Measurements from ENCODE around the gene KCTD5.

The KCTD5 gene

DNA sequence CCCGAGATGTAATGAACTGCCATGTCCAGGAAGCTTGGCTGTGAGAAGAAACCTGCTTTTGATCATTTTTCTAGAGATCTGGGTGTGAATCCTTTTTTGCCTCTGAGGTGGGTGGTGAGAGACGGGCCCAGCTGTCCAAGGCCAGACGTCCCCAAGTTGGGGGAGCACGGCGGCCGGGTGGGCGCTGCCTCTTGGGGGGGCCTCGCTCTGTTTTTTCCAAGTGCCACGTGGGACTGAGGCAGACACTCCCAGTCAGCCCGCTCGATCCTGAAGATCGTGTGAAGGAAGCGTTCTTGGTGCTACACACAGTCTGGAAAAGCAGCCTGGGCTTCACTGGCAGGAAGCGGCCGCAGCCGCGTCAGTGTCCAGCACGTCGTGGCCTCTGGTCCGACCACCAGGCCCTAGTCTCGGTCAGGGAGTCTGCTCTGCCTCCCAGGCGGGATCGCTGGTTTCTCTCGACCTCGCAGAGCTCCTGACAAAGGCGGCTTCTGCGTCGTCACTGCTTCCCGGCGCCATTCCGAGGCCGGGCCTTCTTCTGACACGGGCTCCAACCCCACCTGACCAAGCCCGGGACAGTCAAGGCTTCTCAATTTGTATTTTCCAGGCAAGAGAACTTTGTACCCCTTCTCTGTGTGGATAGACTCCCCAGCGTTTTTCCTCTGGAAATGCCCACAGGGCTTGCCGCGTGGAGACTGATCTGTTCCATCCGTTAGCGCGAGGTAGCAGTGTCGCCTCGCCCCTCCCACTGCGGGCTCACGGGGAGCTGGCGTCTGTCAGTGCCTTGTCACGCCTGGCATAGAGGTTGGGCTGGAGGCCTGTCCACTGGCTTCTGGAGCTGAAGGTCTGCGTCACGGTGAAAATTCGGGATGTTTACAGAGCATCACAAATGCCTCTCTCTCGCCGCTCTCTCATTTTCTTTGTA lies 25.3 kb downstream of the KCTD5 start:
- DNase-seq (ENCODE audit: insufficient read length, low spot score): no peak
- no peak for FAIRE-seq
- no peak for TF ChIP-seq POLR2A (IDR thresholded peaks at IDR 0.05; ENCODE audit: low read depth, low read length)

DNA sequence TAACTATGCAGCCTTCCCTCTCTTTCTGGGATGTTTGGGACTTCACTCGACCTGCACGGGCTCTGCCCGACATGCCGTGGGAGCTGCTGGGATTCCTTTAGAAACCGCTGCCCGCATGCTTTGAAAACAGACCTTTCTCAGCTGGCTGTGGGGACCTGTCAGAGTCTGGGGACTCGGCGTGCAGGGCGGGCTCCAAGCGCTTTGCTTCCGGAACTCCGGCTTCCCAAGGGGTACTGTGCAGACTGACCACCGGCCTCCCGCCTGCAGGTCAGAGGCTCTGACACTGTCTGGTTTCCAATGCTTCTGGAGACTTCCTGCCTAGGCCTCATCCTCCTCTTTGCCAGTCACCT lies 25.9 kb downstream of the KCTD5 start:
- no peak for FAIRE-seq
- no peak for DNase-seq (ENCODE audit: insufficient read length, low spot score)
- TF ChIP-seq POLR2A (IDR thresholded peaks at IDR 0.05; ENCODE audit: low read depth, low read length): no peak

DNA sequence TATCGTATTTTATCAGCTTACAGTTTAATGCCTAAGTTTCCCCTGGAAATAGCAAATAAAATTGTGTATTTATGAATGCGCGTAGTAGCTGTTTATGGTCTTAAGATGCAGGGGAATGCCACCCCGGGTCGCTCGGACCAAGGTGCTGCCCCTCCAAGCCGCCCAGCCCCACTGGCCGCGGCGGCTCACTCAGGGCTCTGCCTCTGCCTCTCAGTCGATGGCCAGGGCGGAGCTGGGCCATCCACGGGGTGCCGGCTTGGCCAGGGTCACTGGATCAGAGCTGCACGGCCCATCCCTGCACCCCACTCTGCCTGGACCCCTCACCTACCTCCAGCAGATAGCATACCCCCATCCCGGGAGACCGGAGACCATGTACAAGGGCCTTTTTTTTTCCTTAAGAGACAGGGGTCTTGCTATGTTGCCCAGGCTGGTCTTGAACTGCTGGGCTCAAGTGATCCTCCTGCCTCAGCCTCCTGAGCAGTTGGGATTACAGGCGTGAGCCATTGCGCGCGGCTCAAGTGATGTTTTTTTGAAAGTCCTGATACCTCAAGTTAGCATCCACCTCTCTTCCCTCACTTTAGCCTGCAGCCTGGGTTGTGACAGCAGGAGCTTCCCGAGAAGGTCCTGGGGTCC lies 26.7 kb downstream of the KCTD5 start:
- DNase-seq (ENCODE audit: insufficient read length, low spot score) (no peak), FAIRE-seq (no peak)
- no peak for TF ChIP-seq POLR2A (IDR thresholded peaks at IDR 0.05; ENCODE audit: low read depth, low read length)

- DNase-seq (ENCODE audit: insufficient read length, low spot score) (no peak), FAIRE-seq (no peak)
- TF ChIP-seq POLR2A (IDR thresholded peaks at IDR 0.05; ENCODE audit: low read depth, low read length): no peak
Observed at GRCh38 chr16:2709588-2709984, 27.3 kb downstream of the KCTD5 start.

- FAIRE-seq (no peak), DNase-seq (ENCODE audit: insufficient read length, low spot score) (no peak)
- TF ChIP-seq POLR2A (IDR thresholded peaks at IDR 0.05; ENCODE audit: low read depth, low read length): no peak
Observed at GRCh38 chr16:2710021-2710710, 27.8 kb downstream of the KCTD5 start.

DNA sequence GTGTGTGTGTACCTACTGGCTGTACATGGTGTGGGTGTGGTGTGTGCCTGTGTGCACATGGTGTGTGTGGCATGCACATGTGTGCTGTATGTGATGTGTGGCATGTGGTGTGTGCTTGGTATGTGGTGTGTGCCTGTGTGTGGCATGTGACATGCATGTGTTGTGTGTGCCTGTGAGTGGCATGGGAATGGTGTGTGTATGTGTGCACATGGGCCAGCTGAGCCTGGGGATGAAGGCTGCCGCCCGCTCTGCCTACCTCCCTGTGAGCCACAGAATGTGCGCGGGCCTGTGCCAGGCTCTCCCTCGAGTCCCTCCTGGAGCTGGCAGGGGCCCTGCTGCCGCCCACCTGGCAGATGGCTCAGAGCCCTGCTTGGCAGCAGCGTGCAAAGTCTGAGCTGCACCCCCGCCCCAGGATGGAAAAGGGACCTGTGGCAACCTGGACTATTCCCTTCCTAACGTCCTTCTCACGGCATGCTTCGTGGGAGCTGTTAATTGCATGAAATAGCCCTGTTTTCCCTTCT lies 28.4 kb downstream of the KCTD5 start:
- no peak for DNase-seq (ENCODE audit: insufficient read length, low spot score)
- no peak for FAIRE-seq
- no peak for TF ChIP-seq POLR2A (IDR thresholded peaks at IDR 0.05; ENCODE audit: low read depth, low read length)

DNA sequence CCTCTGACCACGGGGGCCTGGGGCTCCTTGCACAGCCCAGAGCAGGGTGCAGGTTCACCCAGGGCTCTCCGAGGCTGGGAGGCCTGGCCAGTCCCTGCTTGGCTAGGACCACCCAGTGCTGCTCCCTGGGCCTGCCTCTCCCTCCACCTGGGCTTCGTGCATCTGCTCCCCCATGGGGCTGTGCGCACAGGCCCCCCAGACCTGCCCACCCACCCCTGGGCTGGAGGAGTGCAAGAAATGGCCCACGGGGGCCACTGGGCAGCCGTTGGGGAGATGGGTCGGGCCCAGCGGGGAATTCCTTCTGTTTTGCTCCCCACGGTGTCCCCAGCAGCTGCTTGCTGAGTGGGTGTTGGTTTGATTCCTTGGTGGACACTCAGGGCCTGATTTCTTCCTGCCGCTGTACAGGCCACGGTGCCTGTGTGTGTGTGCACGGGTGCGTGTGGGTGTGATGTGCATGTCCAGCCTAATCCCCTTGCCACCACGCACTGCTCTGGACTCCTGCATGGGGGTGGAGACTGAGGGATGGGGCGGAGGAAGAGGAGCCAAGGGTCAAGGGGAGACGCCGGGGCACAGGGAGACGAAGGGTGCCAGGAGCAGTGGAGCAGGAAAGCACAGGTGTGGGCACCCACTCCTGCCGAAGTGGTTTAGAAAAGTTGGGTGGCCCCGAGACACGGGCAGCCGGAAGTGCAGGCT lies 29.2 kb downstream of the KCTD5 start:
- no peak for DNase-seq (ENCODE audit: insufficient read length, low spot score)
- TF ChIP-seq POLR2A (IDR thresholded peaks at IDR 0.05; ENCODE audit: low read depth, low read length): no peak
- no peak for FAIRE-seq

DNA sequence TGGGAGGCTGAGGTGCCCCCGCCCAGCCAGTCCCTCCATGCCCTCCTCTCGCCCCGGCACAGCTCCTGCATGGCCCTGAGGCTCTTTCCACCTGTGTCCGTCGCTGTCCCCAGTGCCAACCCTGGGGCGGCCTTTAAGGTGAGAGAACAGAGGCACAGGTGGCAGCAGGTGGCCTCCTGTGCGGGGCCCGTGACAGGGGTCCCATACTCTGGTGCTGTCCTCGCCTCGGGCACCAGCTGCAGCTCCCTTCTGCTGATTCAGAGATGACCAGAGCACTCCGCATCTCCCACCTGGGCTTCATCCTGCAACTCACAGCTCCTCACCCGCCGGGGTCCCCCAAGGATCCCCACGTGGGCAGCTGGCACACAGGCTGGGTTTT lies 29.7 kb downstream of the KCTD5 start:
- FAIRE-seq: no peak
- no peak for DNase-seq (ENCODE audit: insufficient read length, low spot score)

DNA sequence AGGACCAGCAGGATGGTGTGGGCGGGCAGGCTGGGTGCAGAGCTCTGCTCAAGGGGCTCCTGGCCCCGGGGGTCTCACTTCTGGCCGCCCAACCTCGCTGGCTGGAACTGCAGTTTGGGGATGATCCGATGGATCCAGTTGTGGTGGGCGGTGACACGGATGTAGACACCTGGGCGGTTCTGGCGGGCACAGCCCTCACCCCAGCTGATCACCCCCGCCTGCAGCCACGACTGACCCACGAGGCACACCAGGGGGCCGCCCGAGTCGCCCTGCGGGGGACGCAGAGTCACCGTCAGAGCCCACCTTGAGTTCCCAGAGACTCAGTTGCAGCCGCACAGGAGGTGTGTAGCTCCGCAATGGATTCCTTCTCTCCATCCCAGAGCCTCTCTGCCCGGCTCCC lies 30.2 kb downstream of the KCTD5 start:
- no peak for DNase-seq (ENCODE audit: insufficient read length, low spot score)
- no peak for FAIRE-seq
- TF ChIP-seq POLR2A (IDR thresholded peaks at IDR 0.05; ENCODE audit: low read depth, low read length): no peak

More for the DNA sequence above, 29.7 kb downstream of the KCTD5 start:
- TF ChIP-seq POLR2A (IDR thresholded peaks at IDR 0.05; ENCODE audit: low read depth, low read length): no peak

- FAIRE-seq (no peak), DNase-seq (ENCODE audit: insufficient read length, low spot score) (no peak)
- TF ChIP-seq POLR2A (IDR thresholded peaks at IDR 0.05; ENCODE audit: low read depth, low read length): no peak
Observed at GRCh38 chr16:2713523-2713922, 31.2 kb downstream of the KCTD5 start.

GRCh38 chr16:2713985-2714774 lies 31.9 kb downstream of the KCTD5 start:
- TF ChIP-seq POLR2A (IDR thresholded peaks at IDR 0.05; ENCODE audit: low read depth, low read length): no peak
- no peak for FAIRE-seq
- DNase-seq (ENCODE audit: insufficient read length, low spot score): no peak

GRCh38 chr16:2715064-2715463 lies 32.7 kb downstream of the KCTD5 start:
- no peak for TF ChIP-seq POLR2A (IDR thresholded peaks at IDR 0.05; ENCODE audit: low read depth, low read length)
- FAIRE-seq (no peak), DNase-seq (ENCODE audit: insufficient read length, low spot score) (no peak)

DNA sequence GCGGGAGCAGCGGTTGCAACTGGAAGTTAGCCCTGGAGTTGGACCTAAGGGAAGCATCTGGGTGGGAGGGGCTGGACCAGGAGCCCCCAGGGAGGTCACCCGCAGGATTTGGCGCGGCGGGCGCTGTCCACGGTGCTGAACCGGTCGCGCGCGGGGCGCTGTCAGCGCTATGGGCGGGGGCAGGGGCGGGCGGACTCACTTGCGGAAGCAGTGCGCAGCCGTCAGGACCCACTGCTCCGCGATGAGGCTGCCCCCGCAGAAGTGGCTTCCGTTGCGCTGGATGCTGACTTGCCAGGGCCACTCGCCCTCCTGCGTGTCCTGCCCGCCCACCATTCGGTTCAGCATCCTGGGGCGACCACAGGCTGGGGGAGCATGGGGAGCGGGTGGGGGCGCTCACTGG lies 33.2 kb downstream of the KCTD5 start:
- TF ChIP-seq POLR2A (IDR thresholded peaks at IDR 0.05; ENCODE audit: low read depth, low read length): no peak

More for the DNA sequence above, 33.2 kb downstream of the KCTD5 start:
- FAIRE-seq (no peak), DNase-seq (ENCODE audit: insufficient read length, low spot score) (no peak)
